PFSK-1 (cell line): Measurements from ENCODE around the gene RASSF10.
A peak's percentile ranks its signal among the peaks of the same experiment; 100 is the strongest.

Experiments
- FOXP2 ChIP-seq: optimal IDR thresholded peaks from 2 replicates; pipeline ENCODE3; 2011; ENCODE audit warnings: borderline replicate concordance, control low read depth, inconsistent platforms; ENCODE audit not compliant: insufficient read depth; ENCODE audit errors: extremely low read length, extremely low read depth
- POLR2AphosphoS5 ChIP-seq: IDR thresholded peaks from 2 replicates; pipeline ENCODE4 v1.6.1; 2012; ENCODE audit warnings: low read depth, mild to moderate bottlenecking, control low read depth, low read length, moderate library complexity
- REST ChIP-seq, 2 experiments: IDR thresholded peaks; 2 replicates each; pipeline versions ENCODE4 v1.6.1 to v1.8.0; 2011 to 2012; ENCODE audit warnings: low read depth in 2 of 2, low read length in 2 of 2, control low read depth in 1 of 2, inconsistent platforms in 1 of 2, mild to moderate bottlenecking in 1 of 2, moderate library complexity in 1 of 2; ENCODE audit not compliant: insufficient read depth in 1 of 2
- SIN3A ChIP-seq: IDR thresholded peaks from 2 replicates; pipeline ENCODE4 v1.6.1; 2012; ENCODE audit warnings: mild to moderate bottlenecking, low read length, moderate library complexity, borderline replicate concordance; ENCODE audit not compliant: insufficient read depth
- TAF1 ChIP-seq: IDR thresholded peaks from 2 replicates; pipeline ENCODE4 v1.6.1; 2012; ENCODE audit warnings: low read length, control low read depth, borderline replicate concordance; ENCODE audit not compliant: insufficient read depth

Gene RASSF10

GRCh38 chr11:13003736-13004493 lies 5.2 kb upstream of the RASSF10 start:
- TF ChIP-seq POLR2AphosphoS5 (0 out of 2 replicates have a peak, but pooled peaks have one; percentile 18), FOXP2 (no peak), SIN3A (no peak)

GRCh38 chr11:13007182-13008060 lies 1.7 kb upstream of the RASSF10 start:
- TF ChIP-seq SIN3A (no peak), POLR2AphosphoS5 (no peak), REST (IDR thresholded peaks at IDR 0.05; ENCODE audit: insufficient read depth in 1 of 2, low read depth in 2 of 2, low read length in 2 of 2) (no peak), TAF1 (no peak), FOXP2 (no peak)

GRCh38 chr11:13008061-13008435 lies 1.1 kb upstream of the RASSF10 start:
- TF ChIP-seq TAF1 (no peak), REST (IDR thresholded peaks at IDR 0.05; ENCODE audit: insufficient read depth in 1 of 2, low read depth in 2 of 2, low read length in 2 of 2) (no peak), POLR2AphosphoS5 (no peak), SIN3A (no peak)

GRCh38 chr11:13009476-13009920 lies 382 bp downstream of the RASSF10 start:
- TF ChIP-seq FOXP2 (no peak), REST (IDR thresholded peaks at IDR 0.05; ENCODE audit: insufficient read depth in 1 of 2, low read depth in 2 of 2, low read length in 2 of 2) (no peak), POLR2AphosphoS5 (no peak), TAF1 (no peak), SIN3A (no peak)

- TF ChIP-seq POLR2AphosphoS5 (no peak), TAF1 (no peak), SIN3A (no peak), FOXP2 (no peak), REST (IDR thresholded peaks at IDR 0.05; ENCODE audit: insufficient read depth in 1 of 2, low read depth in 2 of 2, low read length in 2 of 2) (no peak)
Observed at GRCh38 chr11:13009921-13010748, 1.0 kb downstream of the RASSF10 start.
